IMR-90 (cell line): ENCODE data around the gene TPSAB1. TPM values are rescaled to one million over a fixed set of nuclear protein-coding genes. Genes with fewer than 3 reads are reported as not detected.

Experiments
- ATAC-seq: fragments of 200-7000 bp; cut with Tn5 transposase; 2 replicates; pipeline ENCODE4 v1.9.1; 2020; ENCODE audit warnings: low read depth, mild to moderate bottlenecking, moderate library complexity
- BruUV-seq: library from RNA; stranded (reverse); fragments of 400-500 nt; replicated peaks from 2 replicates; lab custom pipeline; 2021; lab: Mats Ljungman, UMichigan
- CTCF ChIA-PET: fragments of 300-600 bp; formaldehyde crosslinking; extraction: SDS; loops from one replicate; lab custom pipeline; 2021; ENCODE audit warnings: antibody characterized with exemption; lab: Yijun Ruan, JAX
- POLR2A ChIA-PET: fragments of 300-600 bp; sonication (Branson Sonifier 250); formaldehyde crosslinking; loops from one replicate; lab custom pipeline; 2022; ENCODE audit warnings: antibody characterized with exemption; ENCODE audit not compliant: unreplicated experiment; lab: Charles Lee
- DNase-seq: peaks from one replicate; pipeline ENCODE4 v3.0.0; 2013
- H2AFZ ChIP-seq: replicated peaks from 2 replicates; pipeline ENCODE3; 2013; ENCODE audit warnings: low read length, mild to moderate bottlenecking; ENCODE audit not compliant: poor library complexity
- H2AK5ac ChIP-seq: 2 replicates; pipeline ENCODE4 v1.6.1; 2013; ENCODE audit warnings: low read depth, low read length, inconsistent platforms
- H2AK9ac ChIP-seq: replicated peaks from 2 replicates; pipeline ENCODE3; 2013; ENCODE audit warnings: mild to moderate bottlenecking, low read depth, low read length, moderate library complexity; ENCODE audit not compliant: poor library complexity
- H2BK120ac ChIP-seq: 2 replicates; pipeline ENCODE4 v1.6.1; 2013; ENCODE audit warnings: low read depth, low read length, inconsistent platforms
- H2BK15ac ChIP-seq: 3 replicates; pipeline ENCODE4 v1.6.1; 2013; ENCODE audit warnings: low read depth, low read length, inconsistent platforms
- H2BK20ac ChIP-seq: 2 replicates; pipeline ENCODE4 v1.6.1; 2013; ENCODE audit warnings: low read depth, mild to moderate bottlenecking, inconsistent platforms, low read length, moderate library complexity
- H2BK5ac ChIP-seq: 2 replicates; pipeline ENCODE4 v1.6.1; 2013; ENCODE audit warnings: mild to moderate bottlenecking, low read depth, low read length, inconsistent platforms; ENCODE audit not compliant: poor library complexity, severe bottlenecking
- H3K14ac ChIP-seq: replicated peaks from 2 replicates; pipeline ENCODE4 v1.6.1; 2013; ENCODE audit warnings: low read depth, low read length, inconsistent platforms
- H3K18ac ChIP-seq: 2 replicates; pipeline ENCODE4 v1.6.1; 2013; ENCODE audit warnings: low read depth, low read length, control low read depth
- H3K23ac ChIP-seq: 2 replicates; pipeline ENCODE4 v1.6.1; 2013; ENCODE audit warnings: low read depth, low read length, inconsistent platforms
- H3K27ac ChIP-seq: 2 replicates; pipeline ENCODE4 v1.5.1; 2013; ENCODE audit warnings: mild to moderate bottlenecking, control low read depth, low read length; ENCODE audit not compliant: insufficient read depth
- H3K27me3 ChIP-seq: 2 replicates; pipeline ENCODE4 v1.6.1; 2013; ENCODE audit warnings: low read length; ENCODE audit not compliant: control insufficient read depth, insufficient read depth
- H3K36me3 ChIP-seq: 2 replicates; pipeline ENCODE4 v1.6.1; 2013; ENCODE audit warnings: low read length, mixed read lengths; ENCODE audit not compliant: control insufficient read depth, insufficient read depth
- H3K4ac ChIP-seq: 2 replicates; pipeline ENCODE4 v1.6.1; 2013; ENCODE audit warnings: low read depth, low read length, inconsistent platforms
- H3K4me1 ChIP-seq: 2 replicates; pipeline ENCODE4 v1.6.1; 2013; ENCODE audit warnings: low read length, mixed read lengths; ENCODE audit not compliant: control insufficient read depth, insufficient read depth
- H3K4me2 ChIP-seq: 2 replicates; pipeline ENCODE4 v1.6.1; 2013; ENCODE audit warnings: low read depth, mild to moderate bottlenecking, control low read depth, low read length, moderate library complexity
- H3K4me3 ChIP-seq: 2 replicates; pipeline ENCODE4 v1.5.1; 2013; ENCODE audit warnings: low read depth, mild to moderate bottlenecking, control low read depth, low read length, moderate library complexity; ENCODE audit not compliant: insufficient read depth
- H3K56ac ChIP-seq: 2 replicates; pipeline ENCODE4 v1.6.1; 2013; ENCODE audit warnings: low read length, inconsistent platforms; ENCODE audit not compliant: insufficient read depth; ENCODE audit errors: extremely low read depth
- H3K79me1 ChIP-seq, 2 experiments: 2 replicates each; pipeline ENCODE4 v1.6.1; 2013; ENCODE audit warnings: low read length in 2 of 2, inconsistent platforms in 1 of 2, low read depth in 1 of 2
- H3K9ac ChIP-seq: 2 replicates; pipeline ENCODE4 v1.6.1; 2013; ENCODE audit warnings: low read depth, low read length, control low read depth
- H3K9me1 ChIP-seq: 2 replicates; pipeline ENCODE4 v1.6.1; 2013; ENCODE audit warnings: low read length, inconsistent platforms; ENCODE audit not compliant: insufficient read depth
- H3K9me3 ChIP-seq: 2 replicates; pipeline ENCODE4 v1.6.1; 2013; ENCODE audit warnings: low read length; ENCODE audit not compliant: control insufficient read depth, insufficient read depth
- H4K20me1 ChIP-seq: 2 replicates; pipeline ENCODE4 v1.6.1; 2013; ENCODE audit warnings: low read length, inconsistent platforms; ENCODE audit not compliant: insufficient read depth
- H4K5ac ChIP-seq: 2 replicates; pipeline ENCODE4 v1.6.1; 2013; ENCODE audit warnings: mild to moderate bottlenecking, low read depth, low read length, control low read depth
- H4K8ac ChIP-seq, 2 experiments: 2 replicates each; pipeline ENCODE4 v1.6.1; 2013; ENCODE audit warnings: low read depth in 2 of 2, low read length in 2 of 2, control low read depth in 1 of 2, inconsistent platforms in 1 of 2
- H4K91ac ChIP-seq: 2 replicates; pipeline ENCODE4 v1.6.1; 2013; ENCODE audit warnings: low read depth, low read length, inconsistent platforms; ENCODE audit not compliant: insufficient read depth
- BHLHE40 ChIP-seq: fragments of 150-350 bp; IDR thresholded peaks from 2 replicates; pipeline ENCODE4 v1.6.1; 2016; ENCODE audit warnings: mild to moderate bottlenecking, low read depth, low read length
- CEBPB ChIP-seq: IDR thresholded peaks from 2 replicates; pipeline ENCODE4 v1.6.1; 2012; ENCODE audit warnings: low read depth, low read length, improper control_type of control experiment
- CHD1 ChIP-seq: IDR thresholded peaks from 2 replicates; pipeline ENCODE4 v1.6.1; 2012; ENCODE audit warnings: low read depth, low read length, improper control_type of control experiment
- CTCF ChIP-seq: conservative IDR thresholded peaks from 2 replicates; pipeline ENCODE4 v1.5.1; 2012; ENCODE audit warnings: mild to moderate bottlenecking, low read depth, low read length, improper control_type of control experiment
- ELK1 ChIP-seq: fragments of 150-350 bp; IDR thresholded peaks from 2 replicates; pipeline ENCODE4 v1.6.1; 2016; ENCODE audit warnings: low read depth, mild to moderate bottlenecking, low read length, moderate library complexity, borderline replicate concordance
- FOS ChIP-seq: fragments of 150-350 bp; IDR thresholded peaks from 2 replicates; pipeline ENCODE4 v1.6.1; 2016; ENCODE audit warnings: low read depth, low read length
- MAFK ChIP-seq: IDR thresholded peaks from 2 replicates; pipeline ENCODE4 v1.6.1; 2012; ENCODE audit warnings: low read depth, low read length, improper control_type of control experiment
- MAZ ChIP-seq: IDR thresholded peaks from 2 replicates; pipeline ENCODE4 v1.6.1; 2012; ENCODE audit warnings: low read depth, mild to moderate bottlenecking, low read length, improper control_type of control experiment, moderate library complexity, borderline replicate concordance
- MXI1 ChIP-seq: IDR thresholded peaks from 2 replicates; pipeline ENCODE4 v1.6.1; 2012; ENCODE audit warnings: low read depth, mild to moderate bottlenecking, low read length, moderate library complexity, borderline replicate concordance
- NFE2L2 ChIP-seq: fragments of 150-350 bp; IDR thresholded peaks from 2 replicates; pipeline ENCODE4 v1.6.1; 2016; ENCODE audit warnings: low read depth, mild to moderate bottlenecking, low read length
- POLR2A ChIP-seq: IDR thresholded peaks from 2 replicates; pipeline ENCODE4 v1.6.1; 2012; ENCODE audit warnings: mild to moderate bottlenecking, low read depth, low read length
- RAD21 ChIP-seq: IDR thresholded peaks from 2 replicates; pipeline ENCODE4 v1.6.1; 2012; ENCODE audit warnings: low read length, improper control_type of control experiment
- RCOR1 ChIP-seq: IDR thresholded peaks from 2 replicates; pipeline ENCODE4 v1.6.1; 2012; ENCODE audit warnings: mild to moderate bottlenecking, low read length, improper control_type of control experiment; ENCODE audit not compliant: insufficient replicate concordance
- RFX5 ChIP-seq: IDR thresholded peaks from 2 replicates; pipeline ENCODE4 v1.8.0; 2012; ENCODE audit warnings: low read depth, mild to moderate bottlenecking, low read length, moderate library complexity
- SMC3 ChIP-seq: fragments of 150-350 bp; IDR thresholded peaks from 2 replicates; pipeline ENCODE4 v1.6.1; 2016; ENCODE audit warnings: low read depth, mild to moderate bottlenecking, antibody characterized with exemption, low read length, moderate library complexity
- USF2 ChIP-seq: fragments of 150-350 bp; IDR thresholded peaks from 2 replicates; pipeline ENCODE4 v1.6.1; 2017; ENCODE audit warnings: mild to moderate bottlenecking, antibody characterized with exemption, low read length, low read depth
- WGBS, 2 experiments: methylation state at CpG; one replicate each; pipeline versions ENCODE4 v1.1.5 to v1.1.7; 2013; ENCODE audit warnings: missing lambda C conversion rate in 2 of 2; ENCODE audit not compliant: insufficient read length in 1 of 2; ENCODE audit errors: extremely low coverage in 2 of 2; 5-methylcytosine and 5-hydroxymethylcytosine counted together
- dilution Hi-C: fragments of 300-500 bp; cut with HindIII; formaldehyde crosslinking; loops from one replicate; pipeline ENCODE4 v1.14.3; 2018; ENCODE audit warnings: low sequenced_read_pairs; ENCODE audit not compliant: unreplicated experiment
- in situ Hi-C: fragments of 300-500 bp; cut with MboI; formaldehyde crosslinking; loops from 3 replicates; pipeline ENCODE4 v1.14.3; 2019; ENCODE audit warnings: low sequenced_read_pairs, inconsistent platforms, mixed read lengths
- intact Hi-C: fragments of 100-400 bp; cut with micrococcal nuclease; formaldehyde crosslinking; loops from 2 replicates; pipeline ENCODE4 v1.10.0; 2022
- polyA plus RNA-seq, 3 experiments: library from polyadenylated mRNA; depleted of rRNA; stranded (reverse); fragments of >200 nt; gene quantifications; 2 replicates each; pipeline ENCODE4 v1.2.3, GENCODE V29; 2012; ENCODE audit warnings: low replicate concordance in 1 of 3
- total RNA-seq: library from RNA; depleted of rRNA; stranded (reverse); fragments of >200 nt; gene quantifications from 2 replicates; pipeline ENCODE4 v1.2.3, GENCODE V29; 2012

The TPSAB1 gene
- total and polyA plus RNA-seq, 2 of the 4 experiments (the other 2 are of a cell fraction), result not detected

GRCh38 chr16:1225051-1225451 is 15.5 kb upstream of the TPSAB1 start, which contains the start of gene TPSG1:
Gene TPSG1, minus strand, starts transcription at chr16:1225268. Its CDS starts 16 bp downstream, at chr16:1225252.
- intact Hi-C loops, result no loop called here
- H4K91ac ChIP-seq, result no peak within 1 kb of the TSS
- WGBS, 2 experiments, result no CpG with 5 or more reads among the region's 10 CpGs
- H4K5ac ChIP-seq, result no peak within 1 kb of the TSS
- ATAC-seq, result no peak
- no TSS peak for BruUV-seq
- H3K4me2 ChIP-seq, result no peak within 1 kb of the TSS
- no peak within 1 kb of the TSS for H2AK5ac ChIP-seq
- DNase-seq, result no peak
- no peaks in the 10 kb centered on the region for H3K79me1 ChIP-seq
- H2BK15ac ChIP-seq, result no peak within 1 kb of the TSS
- H2BK5ac ChIP-seq, result no peak within 1 kb of the TSS
- H2BK120ac ChIP-seq, result no peak within 1 kb of the TSS
- no peaks in the 10 kb centered on the region for H4K20me1 ChIP-seq
- H3K23ac ChIP-seq, result no peak within 1 kb of the TSS
- H2AFZ ChIP-seq, result no peak within 1 kb of the TSS
- in situ Hi-C loops, result no loop called here
- no peak within 1 kb of the TSS for H3K4ac ChIP-seq
- H3K9ac ChIP-seq, result no peak within 1 kb of the TSS
- no peak within 1 kb of the TSS for H2BK20ac ChIP-seq
- no peak within 1 kb of the TSS for H3K4me3 ChIP-seq
- H3K14ac ChIP-seq, result no peak within 1 kb of the TSS
- ChIA-PET POLR2A (no interaction called here), CTCF (no interaction called here)
- no peaks in the 10 kb centered on the region for H3K36me3 ChIP-seq
- H3K18ac ChIP-seq, result no peak within 1 kb of the TSS
- H3K56ac ChIP-seq, result no peak within 1 kb of the TSS
- TF ChIP-seq MXI1, result no peak
- TF ChIP-seq POLR2A, result no peak
- TF ChIP-seq FOS, result no peak
- no peak for TF ChIP-seq CHD1
- no peak for TF ChIP-seq CEBPB
- TF ChIP-seq ELK1, result no peak
- TF ChIP-seq BHLHE40, result no peak
- no peak for TF ChIP-seq USF2
- TF ChIP-seq NFE2L2, result no peak
- no peak for TF ChIP-seq SMC3
- no peak for TF ChIP-seq MAZ
- TF ChIP-seq RAD21, result no peak
- no peak for TF ChIP-seq RFX5
- TF ChIP-seq MAFK, result no peak
- TF ChIP-seq RCOR1, result no peak
- TF ChIP-seq CTCF, result no peak
- H3K9me3 ChIP-seq, result no peaks in the 10 kb centered on the region
- H3K9me1 ChIP-seq, result no peaks in the 10 kb centered on the region
- no peak within 1 kb of the TSS for H4K8ac ChIP-seq
- no peaks in the 10 kb centered on the region for H3K4me1 ChIP-seq
- H3K27ac ChIP-seq, result no peak within 1 kb of the TSS
- no peaks in the 10 kb centered on the region; the same call in 1 of the 2 replicates for H3K27me3 ChIP-seq
- no peak within 1 kb of the TSS for H2AK9ac ChIP-seq
- dilution Hi-C loops, result no loop called here
